Measurements from ENCODE around the gene NEFH. TPM values are rescaled to one million over a fixed set of nuclear protein-coding genes. Genes with fewer than 3 reads are reported as not detected.

NEFH gene
- total RNA-seq, 1 donor from 2014 or later, result 4.2 TPM

GRCh38 chr22:29478326-29479276, 1.4 kb upstream of the NEFH start:
- H3K9me3 ChIP-seq, result no peaks in the 10 kb centered on the region
- no peak overlapping the region for H3K4me3 ChIP-seq
- H3K4me1 ChIP-seq, result peaks cover 16% of the 10 kb centered on the region
- H3K27ac ChIP-seq, result no peak overlapping the region
- H3K36me3 ChIP-seq, result no peaks in the 10 kb centered on the region
- intact Hi-C loops (cut with DNase I), result no loop called here
- peaks cover 14% of the 10 kb centered on the region for H3K27me3 ChIP-seq
- DNase-seq (ENCODE audit: extremely low spot score in 2 of 2), result no peak
- TF ChIP-seq CTCF (IDR thresholded peaks at IDR 0.05), result no peak
- no peak for TF ChIP-seq POLR2A (IDR thresholded peaks at IDR 0.05)
- TF ChIP-seq POLR2AphosphoS5 (IDR thresholded peaks at IDR 0.05; ENCODE audit: insufficient read depth in 1 of 2, low read depth in 1 of 2), result no peak

GRCh38 chr22:29480262-29480511, 169 bp downstream of the NEFH start:
- intact Hi-C loops (cut with DNase I), result no loop called here
- peaks cover 16% of the 10 kb centered on the region for H3K4me1 ChIP-seq
- H3K4me3 ChIP-seq, result peak overlapping the region in 1 of 2 donors; percentile 40
- TF ChIP-seq CTCF (IDR thresholded peaks at IDR 0.05) (no peak), POLR2A (IDR thresholded peaks at IDR 0.05) (no peak), POLR2AphosphoS5 (IDR thresholded peaks at IDR 0.05; ENCODE audit: insufficient read depth in 1 of 2, low read depth in 1 of 2) (no peak)
- no peaks in the 10 kb centered on the region for H3K9me3 ChIP-seq
- H3K27me3 ChIP-seq, result peaks cover 14% of the 10 kb centered on the region
- no peaks in the 10 kb centered on the region for H3K36me3 ChIP-seq
- DNase-seq (ENCODE audit: extremely low spot score in 2 of 2), result no peak
- H3K27ac ChIP-seq, result no peak overlapping the region

- H3K4me3 ChIP-seq, result peak overlapping the region; percentile 5 to 40
- H3K4me1 ChIP-seq, result peaks cover 16% of the 10 kb centered on the region
- no peaks in the 10 kb centered on the region for H3K36me3 ChIP-seq
- intact Hi-C loops (cut with DNase I), result no loop called here
- H3K27ac ChIP-seq, result no peak overlapping the region
- peaks cover 14% of the 10 kb centered on the region for H3K27me3 ChIP-seq
- TF ChIP-seq POLR2A (IDR thresholded peaks at IDR 0.05) (no peak), POLR2AphosphoS5 (IDR thresholded peaks at IDR 0.05; ENCODE audit: insufficient read depth in 1 of 2, low read depth in 1 of 2) (no peak), CTCF (IDR thresholded peaks at IDR 0.05) (no peak)
- no peak for DNase-seq (ENCODE audit: extremely low spot score in 2 of 2)
- no peaks in the 10 kb centered on the region for H3K9me3 ChIP-seq
Measured at GRCh38 chr22:29480512-29481264, 670 bp downstream of the NEFH start.

GRCh38 chr22:29481265-29482000, 1.4 kb downstream of the NEFH start:
- DNase-seq (ENCODE audit: extremely low spot score in 2 of 2), result no peak
- Histone ChIP-seq H3K27me3 (peaks cover 14% of the 10 kb centered on the region), H3K4me1 (peaks cover 16% of the 10 kb centered on the region), H3K27ac (no peak overlapping the region), H3K9me3 (no peaks in the 10 kb centered on the region), H3K36me3 (no peaks in the 10 kb centered on the region), H3K4me3 (peak overlapping the region; percentile 5 to 40)
- no peak for TF ChIP-seq POLR2A (IDR thresholded peaks at IDR 0.05)
- no peak for TF ChIP-seq CTCF (IDR thresholded peaks at IDR 0.05)
- no peak for TF ChIP-seq POLR2AphosphoS5 (IDR thresholded peaks at IDR 0.05; ENCODE audit: insufficient read depth in 1 of 2, low read depth in 1 of 2)
- intact Hi-C loops (cut with DNase I), result no loop called here
